Measurements from ENCODE around the gene NLRP10. TPM values are rescaled to one million over a fixed set of nuclear protein-coding genes. Genes with fewer than 3 reads are reported as not detected.

NLRP10 gene
- total RNA-seq, 1 experiment from 2014 or later = 0.77 TPM

GRCh38 chr11:8009856-8010255 lies 44.6 kb upstream of the NLRP10 start:
- Mint-ChIP-seq H3K4me1 (no peaks in the 10 kb centered on the region), H3K27ac (no peak overlapping the region), H3K9me3 (no peaks in the 10 kb centered on the region), H3K27me3 (ENCODE audit: low read depth) (peaks cover 12% of the 10 kb centered on the region), H3K4me3 (no peak overlapping the region), H3K36me3 (no peaks in the 10 kb centered on the region)
- ChIA-PET POLR2A (interaction anchor here (0.7 kb wide), 1 partner anchor 211 kb away, joined by 3 read pairs; no protein-coding TSS in a partner anchor), CTCF (interaction anchor here (1.2 to 6.8 kb wide), 3 partner anchors 23 to 88 kb away, joined by 3 to 133 read pairs (median 73); no protein-coding TSS in a partner anchor)
- ATAC-seq (no peak), DNase-seq (ENCODE audit: low spot score) (no peak)
- no peak for TF ChIP-seq ERG (CRISPR knock-in tag; IDR thresholded peaks at IDR 0.05)
- no peak for TF ChIP-seq ETV6 (CRISPR knock-in tag; IDR thresholded peaks at IDR 0.05)

GRCh38 chr11:8008212-8008611 lies 43.0 kb upstream of the NLRP10 start:
- H3K27me3 Mint-ChIP-seq (ENCODE audit: low read depth) = no peaks in the 10 kb centered on the region; the same call in 1 of the 2 replicates
- H3K27ac Mint-ChIP-seq = no peak overlapping the region
- H3K4me1 Mint-ChIP-seq = no peaks in the 10 kb centered on the region
- H3K4me3 Mint-ChIP-seq = no peak overlapping the region
- ChIA-PET CTCF (interaction anchor here (0.8 to 6.8 kb wide), 10 partner anchors 9 to 209 kb away, joined by 3 to 257 read pairs (median 14); no protein-coding TSS in a partner anchor), POLR2A (interaction anchor here (0.7 kb wide), 1 partner anchor 21 kb away, joined by 5 read pairs; the partner anchor contains the start of gene EIF3F)
- no peaks in the 10 kb centered on the region for H3K9me3 Mint-ChIP-seq
- DNase-seq (ENCODE audit: low spot score) = no peak
- ATAC-seq = peak; percentile 14; the same call in 1 of the 2 replicates
- no peak for TF ChIP-seq STAT6 (CRISPR knock-in tag; conservative IDR thresholded peaks at IDR 0.05; ENCODE audit: low read depth)
- no peak for TF ChIP-seq NFATC4 (CRISPR knock-in tag; IDR thresholded peaks at IDR 0.05)
- TF ChIP-seq OVOL2 (CRISPR knock-in tag; IDR thresholded peaks at IDR 0.05; ENCODE audit: borderline replicate concordance) = no peak
- no peaks in the 10 kb centered on the region for H3K36me3 Mint-ChIP-seq

GRCh38 chr11:8006349-8006977 lies 41.2 kb upstream of the NLRP10 start:
- no peak for TF ChIP-seq E2F4 (CRISPR knock-in tag; IDR thresholded peaks at IDR 0.05; ENCODE audit: borderline replicate concordance, low read depth)
- TF ChIP-seq EMX1 (CRISPR knock-in tag; IDR thresholded peaks at IDR 0.05) = no peak
- no peak for TF ChIP-seq USF1 (CRISPR knock-in tag; IDR thresholded peaks at IDR 0.05)
- peak; percentile 71 for TF ChIP-seq CTCF (IDR thresholded peaks at IDR 0.05)
- no peak for TF ChIP-seq USF2 (CRISPR knock-in tag; IDR thresholded peaks at IDR 0.05)
- no peak for TF ChIP-seq SMAD3 (CRISPR knock-in tag; IDR thresholded peaks at IDR 0.05; ENCODE audit: borderline replicate concordance)
- no peak for TF ChIP-seq NFE2L1 (CRISPR knock-in tag; IDR thresholded peaks at IDR 0.05)
- no peak for TF ChIP-seq FOXJ3 (CRISPR knock-in tag; IDR thresholded peaks at IDR 0.05; ENCODE audit: borderline replicate concordance)
- Mint-ChIP-seq H3K27ac (no peak overlapping the region), H3K27me3 (ENCODE audit: low read depth) (no peaks in the 10 kb centered on the region; the same call in 1 of the 2 replicates), H3K4me1 (no peaks in the 10 kb centered on the region), H3K9me3 (no peaks in the 10 kb centered on the region), H3K4me3 (no peak overlapping the region), H3K36me3 (no peaks in the 10 kb centered on the region)
- DNase-seq (ENCODE audit: low spot score) (peak; percentile 75), ATAC-seq (peak; percentile 96)
- ChIA-PET CTCF (interaction anchor here (0.6 to 6.8 kb wide), 34 partner anchors 11 to 319 kb away, joined by 3 to 257 read pairs (median 6); partner anchors contain the start of genes EIF3F, LMO1 and TUB), POLR2A (interaction anchor here (0.6 to 1.0 kb wide), 5 partner anchors 19 to 93 kb away, joined by 3 to 4 read pairs (median 3); partner anchors contain the start of gene EIF3F)

Measured in WTC11 (cell line).